ENCODE measurements around the gene MYRF.

Gene MYRF

GRCh38 chr11:61737131-61737530 is 15.3 kb upstream of the MYRF start:
- TF ChIP-seq, protein P1, sequence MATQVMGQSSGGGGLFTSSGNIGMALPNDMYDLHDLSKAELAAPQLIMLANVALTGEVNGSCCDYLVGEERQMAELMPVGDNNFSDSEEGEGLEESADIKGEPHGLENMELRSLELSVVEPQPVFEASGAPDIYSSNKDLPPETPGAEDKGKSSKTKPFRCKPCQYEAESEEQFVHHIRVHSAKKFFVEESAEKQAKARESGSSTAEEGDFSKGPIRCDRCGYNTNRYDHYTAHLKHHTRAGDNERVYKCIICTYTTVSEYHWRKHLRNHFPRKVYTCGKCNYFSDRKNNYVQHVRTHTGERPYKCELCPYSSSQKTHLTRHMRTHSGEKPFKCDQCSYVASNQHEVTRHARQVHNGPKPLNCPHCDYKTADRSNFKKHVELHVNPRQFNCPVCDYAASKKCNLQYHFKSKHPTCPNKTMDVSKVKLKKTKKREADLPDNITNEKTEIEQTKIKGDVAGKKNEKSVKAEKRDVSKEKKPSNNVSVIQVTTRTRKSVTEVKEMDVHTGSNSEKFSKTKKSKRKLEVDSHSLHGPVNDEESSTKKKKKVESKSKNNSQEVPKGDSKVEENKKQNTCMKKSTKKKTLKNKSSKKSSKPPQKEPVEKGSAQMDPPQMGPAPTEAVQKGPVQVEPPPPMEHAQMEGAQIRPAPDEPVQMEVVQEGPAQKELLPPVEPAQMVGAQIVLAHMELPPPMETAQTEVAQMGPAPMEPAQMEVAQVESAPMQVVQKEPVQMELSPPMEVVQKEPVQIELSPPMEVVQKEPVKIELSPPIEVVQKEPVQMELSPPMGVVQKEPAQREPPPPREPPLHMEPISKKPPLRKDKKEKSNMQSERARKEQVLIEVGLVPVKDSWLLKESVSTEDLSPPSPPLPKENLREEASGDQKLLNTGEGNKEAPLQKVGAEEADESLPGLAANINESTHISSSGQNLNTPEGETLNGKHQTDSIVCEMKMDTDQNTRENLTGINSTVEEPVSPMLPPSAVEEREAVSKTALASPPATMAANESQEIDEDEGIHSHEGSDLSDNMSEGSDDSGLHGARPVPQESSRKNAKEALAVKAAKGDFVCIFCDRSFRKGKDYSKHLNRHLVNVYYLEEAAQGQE (IDR thresholded peaks at IDR 0.05; ENCODE audit: insufficient replicate concordance, low read depth) = no peak
- TF ChIP-seq POLR2AphosphoS5 (IDR thresholded peaks at IDR 0.05; ENCODE audit: low read depth) = no peak
- no peak for TF ChIP-seq GABPA (IDR thresholded peaks at IDR 0.05; ENCODE audit: low read depth)
- TF ChIP-seq SPI1 (IDR thresholded peaks at IDR 0.05; ENCODE audit: borderline replicate concordance, low read depth) = no peak
- no peak for TF ChIP-seq CTCF (IDR thresholded peaks at IDR 0.05; ENCODE audit: insufficient read depth, low read length)
- H3K27ac ChIP-seq (replicated peaks) = no peak overlapping the region
- H3K4me3 ChIP-seq (replicated peaks; ENCODE audit: insufficient read depth, low read length) = no peak overlapping the region
- H3K27me3 ChIP-seq (ENCODE audit: insufficient read depth, poor library complexity, severe bottlenecking) = no peaks in the 10 kb centered on the region
- DNase-seq (ENCODE audit: low read depth in 1 of 2, low spot score in 1 of 2) = peak in 1 of 2 experiments; percentile 14

- H3K4me3 ChIP-seq (replicated peaks; ENCODE audit: insufficient read depth, low read length) = no peak overlapping the region
- TF ChIP-seq GABPA (IDR thresholded peaks at IDR 0.05; ENCODE audit: low read depth) = no peak
- TF ChIP-seq POLR2AphosphoS5 (IDR thresholded peaks at IDR 0.05; ENCODE audit: low read depth) = no peak
- no peak for TF ChIP-seq CTCF (IDR thresholded peaks at IDR 0.05; ENCODE audit: insufficient read depth, low read length)
- no peak for TF ChIP-seq SPI1 (IDR thresholded peaks at IDR 0.05; ENCODE audit: borderline replicate concordance, low read depth)
- TF ChIP-seq, protein P1 (IDR thresholded peaks at IDR 0.05; ENCODE audit: insufficient replicate concordance, low read depth) = no peak
- H3K27ac ChIP-seq (replicated peaks) = no peak overlapping the region
- no peak for DNase-seq (ENCODE audit: low read depth in 1 of 2, low spot score in 1 of 2)
- H3K27me3 ChIP-seq (ENCODE audit: insufficient read depth, poor library complexity, severe bottlenecking) = no peaks in the 10 kb centered on the region
Measured at GRCh38 chr11:61737636-61738386, 14.6 kb upstream of the MYRF start.

GRCh38 chr11:61738776-61739175 is 13.7 kb upstream of the MYRF start:
- H3K27me3 ChIP-seq (ENCODE audit: insufficient read depth, poor library complexity, severe bottlenecking) = no peaks in the 10 kb centered on the region
- TF ChIP-seq, protein P1 (IDR thresholded peaks at IDR 0.05; ENCODE audit: insufficient replicate concordance, low read depth) = no peak
- no peak overlapping the region for H3K27ac ChIP-seq (replicated peaks)
- no peak overlapping the region for H3K4me3 ChIP-seq (replicated peaks; ENCODE audit: insufficient read depth, low read length)
- DNase-seq (ENCODE audit: low read depth in 1 of 2, low spot score in 1 of 2) = no peak

Measured in HL-60 (cell line).